ENCODE data around the gene AMD1.

The AMD1 gene

DNA sequence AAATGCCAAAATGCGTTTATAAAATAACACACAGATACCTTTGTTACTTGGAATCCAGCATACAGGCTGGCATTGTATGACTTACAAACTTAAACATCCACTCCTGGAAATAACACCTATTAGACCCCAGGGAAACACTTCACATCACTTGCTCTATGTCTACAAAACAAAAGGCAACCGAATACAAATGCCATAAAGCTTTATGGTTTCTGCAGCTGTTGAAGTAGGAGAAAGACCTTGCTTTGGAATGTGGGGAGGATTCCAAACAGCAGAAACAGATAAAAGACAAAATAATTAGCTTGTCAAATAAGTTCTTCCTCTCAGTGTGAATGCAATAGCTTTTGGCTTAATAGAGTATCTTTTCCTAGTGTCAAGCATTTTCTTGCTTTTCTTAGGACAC is 9.8 kb upstream of the AMD1 start:
- Histone ChIP-seq H3K9ac (ENCODE audit: low read depth, low read length) (no peak overlapping the region), H3K36me3 (ENCODE audit: insufficient read depth, low read length) (no peaks in the 10 kb centered on the region), H3K9me3 (ENCODE audit: control insufficient read depth, insufficient read depth, low read length) (no peaks in the 10 kb centered on the region), H3K4me1 (ENCODE audit: insufficient read depth, low read length) (peaks cover 15% of the 10 kb centered on the region; the same call in 1 of the 2 replicates)

DNA sequence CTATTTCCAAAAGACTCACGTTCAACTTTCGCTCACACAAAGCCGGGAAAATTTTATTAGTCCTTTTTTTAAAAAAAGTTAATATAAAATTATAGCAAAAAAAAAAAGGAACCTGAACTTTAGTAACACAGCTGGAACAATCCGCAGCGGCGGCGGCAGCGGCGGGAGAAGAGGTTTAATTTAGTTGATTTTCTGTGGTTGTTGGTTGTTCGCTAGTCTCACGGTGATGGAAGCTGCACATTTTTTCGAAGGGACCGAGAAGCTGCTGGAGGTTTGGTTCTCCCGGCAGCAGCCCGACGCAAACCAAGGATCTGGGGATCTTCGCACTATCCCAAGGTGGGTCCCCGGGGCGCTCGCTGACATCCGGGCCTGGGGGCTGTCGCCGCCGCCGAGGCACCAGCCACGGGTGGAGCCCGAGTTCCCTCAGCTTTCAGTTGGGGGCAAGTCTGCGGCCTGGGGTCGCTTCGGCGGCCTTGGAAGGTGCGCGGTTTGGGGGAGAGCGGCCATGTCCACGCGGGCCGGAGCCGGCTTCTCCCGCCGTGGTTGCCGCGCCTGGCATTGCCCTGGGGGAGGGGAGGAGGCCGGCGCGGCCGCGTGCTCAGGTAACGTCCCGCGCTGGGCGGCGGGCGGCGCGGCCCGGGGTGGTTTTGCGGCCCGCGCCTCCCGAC is 429 bp downstream of the AMD1 start:
- H3K36me3 ChIP-seq (ENCODE audit: insufficient read depth, low read length), result no peaks in the 10 kb centered on the region
- H3K4me1 ChIP-seq (ENCODE audit: insufficient read depth, low read length), result peaks cover 20% of the 10 kb centered on the region
- peak overlapping the region; percentile 74 for H3K9ac ChIP-seq (ENCODE audit: low read depth, low read length)
- no peaks in the 10 kb centered on the region for H3K9me3 ChIP-seq (ENCODE audit: control insufficient read depth, insufficient read depth, low read length)

DNA sequence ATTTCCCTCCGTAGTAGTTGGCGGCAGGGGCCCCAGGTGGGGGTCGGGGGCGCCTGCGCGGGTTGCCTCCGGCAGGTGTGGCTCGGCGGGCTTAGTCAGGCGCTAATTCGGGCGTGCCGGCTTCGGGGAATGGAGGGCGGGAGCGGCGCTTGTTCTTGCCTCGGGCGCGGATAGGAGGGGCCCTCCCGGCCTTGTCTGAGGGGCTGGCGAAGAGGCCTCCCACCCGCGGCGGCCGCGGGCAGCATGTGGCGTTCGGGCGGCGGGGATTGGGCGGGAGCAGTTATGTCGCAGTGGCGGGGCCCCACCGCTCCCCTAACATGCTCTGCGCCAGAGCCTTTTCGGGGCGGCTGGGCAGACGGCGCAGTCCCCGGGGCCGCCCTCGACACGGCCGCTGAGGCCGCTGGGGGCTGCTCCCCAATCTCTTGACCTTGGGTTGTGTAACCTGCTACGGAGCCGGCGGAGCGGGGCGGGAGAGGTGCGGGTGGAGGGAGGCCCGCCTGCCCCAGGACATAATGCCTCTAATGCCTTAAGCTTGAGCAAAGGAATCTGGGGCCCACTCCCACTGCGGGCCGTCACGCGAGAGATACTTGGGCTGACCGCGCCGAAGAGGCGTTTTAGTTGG is 1.1 kb downstream of the AMD1 start:
- no peaks in the 10 kb centered on the region for H3K36me3 ChIP-seq (ENCODE audit: insufficient read depth, low read length)
- no peaks in the 10 kb centered on the region for H3K9me3 ChIP-seq (ENCODE audit: control insufficient read depth, insufficient read depth, low read length)
- peaks cover 22% of the 10 kb centered on the region for H3K4me1 ChIP-seq (ENCODE audit: insufficient read depth, low read length)
- peak overlapping the region; percentile 74 for H3K9ac ChIP-seq (ENCODE audit: low read depth, low read length)

DNA sequence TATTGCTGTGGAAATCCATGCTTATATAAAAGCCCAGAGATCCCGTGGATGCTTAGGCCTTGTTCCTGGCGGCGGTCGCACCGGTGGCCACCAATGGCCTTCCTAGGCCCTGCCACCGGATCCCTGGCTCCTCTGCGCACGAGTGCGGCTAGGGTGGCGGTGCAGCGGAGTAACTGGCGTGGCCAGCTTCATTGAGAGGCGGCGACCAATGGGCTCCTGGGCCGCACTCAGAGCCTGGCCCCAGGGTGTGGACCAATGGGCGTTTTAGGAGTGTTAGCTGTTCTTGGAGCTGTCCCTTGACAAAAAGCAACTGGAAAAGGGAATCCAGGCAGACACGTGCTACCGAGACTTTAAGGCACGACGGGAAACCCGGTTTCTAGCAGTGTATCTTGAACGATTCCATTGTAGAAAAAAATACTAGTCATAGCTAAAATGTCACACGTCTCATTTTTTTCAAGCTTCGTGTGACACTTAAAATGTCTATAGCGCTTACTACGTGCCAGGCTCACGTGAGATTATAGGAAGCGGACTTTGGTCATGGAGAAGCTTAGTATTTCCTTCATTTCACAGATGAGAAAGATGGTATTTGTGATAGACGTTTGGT is 1.7 kb downstream of the AMD1 start:
- Histone ChIP-seq H3K9ac (ENCODE audit: low read depth, low read length) (peak overlapping the region; percentile 74), H3K4me1 (ENCODE audit: insufficient read depth, low read length) (peaks cover 25% of the 10 kb centered on the region)

DNA sequence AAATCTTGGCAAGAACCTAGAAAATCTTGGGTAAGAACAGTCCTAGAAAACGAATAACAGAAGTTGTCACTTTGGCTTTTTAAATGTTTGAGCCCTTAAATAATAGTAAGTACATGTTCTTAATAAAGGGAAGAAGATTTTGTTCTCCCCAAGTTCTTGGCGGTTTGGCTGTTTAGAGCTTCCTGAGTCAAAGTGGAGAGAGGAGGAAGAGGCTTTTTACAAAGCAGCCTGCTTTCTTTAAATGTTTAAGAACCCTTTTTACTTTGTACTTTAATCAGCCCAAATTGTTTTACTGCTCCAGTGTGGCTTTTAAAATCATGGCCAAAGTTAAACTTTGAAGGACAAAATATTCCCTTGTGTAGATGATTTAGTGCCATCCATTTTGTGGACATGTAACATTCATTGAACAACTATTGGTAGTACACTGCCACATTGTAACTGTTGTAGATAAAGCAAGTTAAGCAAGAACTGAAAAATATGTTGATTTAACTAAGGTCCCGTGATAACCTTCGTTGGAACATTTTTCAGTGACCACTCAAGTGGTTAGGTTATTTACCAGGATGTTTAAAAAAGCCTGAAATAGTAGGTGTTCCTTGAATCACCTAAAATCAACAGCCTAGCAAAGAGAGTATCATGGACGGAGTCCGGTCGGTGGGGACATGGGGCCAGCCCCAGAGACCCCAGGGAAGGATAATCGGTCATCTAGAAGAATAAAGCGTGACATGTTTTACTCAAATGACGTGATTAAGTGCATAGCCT is 2.4 kb downstream of the AMD1 start:
- Histone ChIP-seq H3K4me1 (ENCODE audit: insufficient read depth, low read length) (peaks cover 29% of the 10 kb centered on the region), H3K9me3 (ENCODE audit: control insufficient read depth, insufficient read depth, low read length) (no peaks in the 10 kb centered on the region), H3K36me3 (ENCODE audit: insufficient read depth, low read length) (no peaks in the 10 kb centered on the region), H3K9ac (ENCODE audit: low read depth, low read length) (peak overlapping the region; percentile 74)

More for the DNA sequence above, 1.7 kb downstream of the AMD1 start:
- no peaks in the 10 kb centered on the region for H3K9me3 ChIP-seq (ENCODE audit: control insufficient read depth, insufficient read depth, low read length)
- no peaks in the 10 kb centered on the region for H3K36me3 ChIP-seq (ENCODE audit: insufficient read depth, low read length)

DNA sequence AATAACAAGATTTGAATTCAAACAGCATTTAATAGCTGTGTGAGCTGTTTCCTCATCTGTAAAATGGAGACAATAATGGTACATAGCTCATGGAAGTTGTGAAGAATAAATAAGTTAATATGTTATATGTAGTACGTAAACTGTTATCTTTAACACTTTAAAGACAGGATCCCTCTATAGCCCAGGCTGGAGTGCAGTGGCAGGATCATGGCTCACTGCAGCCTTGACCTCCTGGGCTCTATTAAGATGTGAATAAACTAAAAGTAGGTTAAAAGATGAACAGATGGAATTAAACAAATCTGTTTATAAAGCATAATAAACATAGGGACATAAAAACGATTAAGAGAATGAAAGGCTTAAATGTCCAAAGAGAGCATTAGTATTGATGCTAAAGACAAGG is 3.0 kb downstream of the AMD1 start:
- Histone ChIP-seq H3K36me3 (ENCODE audit: insufficient read depth, low read length) (no peaks in the 10 kb centered on the region), H3K4me1 (ENCODE audit: insufficient read depth, low read length) (peaks cover 29% of the 10 kb centered on the region), H3K9ac (ENCODE audit: low read depth, low read length) (peak overlapping the region; percentile 74; the same call in 1 of the 2 replicates), H3K9me3 (ENCODE audit: control insufficient read depth, insufficient read depth, low read length) (no peaks in the 10 kb centered on the region)

DNA sequence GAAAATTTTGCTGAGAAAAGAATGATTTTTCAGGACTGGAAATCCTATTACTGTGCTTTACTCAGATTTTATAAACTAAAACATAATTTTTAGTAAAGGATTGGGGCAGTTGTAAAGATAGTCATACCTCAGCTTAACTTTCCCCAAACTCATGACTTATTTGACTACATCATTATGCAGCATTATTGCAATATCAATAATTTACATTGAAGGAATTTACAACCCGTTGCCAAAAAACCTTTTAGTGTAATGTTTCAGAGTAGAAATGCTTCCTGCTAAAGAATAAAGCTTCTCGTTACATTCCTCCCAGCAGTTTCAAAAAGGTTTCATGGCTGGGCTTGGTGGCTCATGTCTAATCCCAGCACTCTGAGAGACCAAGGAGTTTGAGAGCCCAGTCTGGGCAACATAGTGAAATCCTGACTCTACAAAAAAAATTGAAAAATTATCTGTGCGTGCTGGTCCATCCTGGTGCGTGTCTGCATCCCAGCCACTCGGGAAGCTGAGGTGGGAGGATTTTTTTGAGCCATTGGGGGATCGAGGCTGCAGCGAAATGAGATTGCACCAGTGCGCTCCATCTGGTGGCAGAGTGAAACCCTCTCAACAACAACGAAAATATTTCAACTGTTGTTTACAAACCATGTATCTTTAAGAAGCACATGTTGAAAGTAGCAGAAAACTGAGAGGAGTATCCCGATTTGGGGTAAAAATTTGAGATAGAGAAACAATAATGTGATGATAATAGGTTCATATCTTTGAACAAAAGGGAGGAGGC is 4.4 kb downstream of the AMD1 start:
- Histone ChIP-seq H3K9ac (ENCODE audit: low read depth, low read length) (peak overlapping the region; percentile 74; the same call in 1 of the 2 replicates), H3K9me3 (ENCODE audit: control insufficient read depth, insufficient read depth, low read length) (no peaks in the 10 kb centered on the region), H3K4me1 (ENCODE audit: insufficient read depth, low read length) (peaks cover 29% of the 10 kb centered on the region), H3K36me3 (ENCODE audit: insufficient read depth, low read length) (no peaks in the 10 kb centered on the region)

DNA sequence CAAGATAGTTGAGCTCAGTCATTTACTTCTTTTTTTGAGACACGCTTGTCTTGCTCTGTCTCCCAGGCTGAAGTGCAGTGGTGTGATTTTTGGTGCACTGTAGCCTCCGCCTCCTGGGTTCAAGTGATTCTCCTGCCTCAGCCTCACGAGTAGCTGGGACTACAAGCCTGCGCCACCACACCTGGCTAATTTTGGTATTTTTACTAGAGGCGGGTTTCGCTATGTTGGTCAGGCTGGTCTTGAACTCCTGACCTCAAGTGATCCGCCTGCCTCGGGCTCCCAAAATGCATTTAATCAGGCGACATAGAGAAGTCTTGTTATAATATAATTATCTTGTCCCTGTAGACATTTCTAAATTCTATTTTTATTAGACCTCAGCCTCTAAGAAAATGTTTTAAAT is 6.1 kb downstream of the AMD1 start:
- Histone ChIP-seq H3K9ac (ENCODE audit: low read depth, low read length) (no peak overlapping the region), H3K4me1 (ENCODE audit: insufficient read depth, low read length) (peaks cover 40% of the 10 kb centered on the region), H3K36me3 (ENCODE audit: insufficient read depth, low read length) (no peaks in the 10 kb centered on the region), H3K9me3 (ENCODE audit: control insufficient read depth, insufficient read depth, low read length) (no peaks in the 10 kb centered on the region)

DNA sequence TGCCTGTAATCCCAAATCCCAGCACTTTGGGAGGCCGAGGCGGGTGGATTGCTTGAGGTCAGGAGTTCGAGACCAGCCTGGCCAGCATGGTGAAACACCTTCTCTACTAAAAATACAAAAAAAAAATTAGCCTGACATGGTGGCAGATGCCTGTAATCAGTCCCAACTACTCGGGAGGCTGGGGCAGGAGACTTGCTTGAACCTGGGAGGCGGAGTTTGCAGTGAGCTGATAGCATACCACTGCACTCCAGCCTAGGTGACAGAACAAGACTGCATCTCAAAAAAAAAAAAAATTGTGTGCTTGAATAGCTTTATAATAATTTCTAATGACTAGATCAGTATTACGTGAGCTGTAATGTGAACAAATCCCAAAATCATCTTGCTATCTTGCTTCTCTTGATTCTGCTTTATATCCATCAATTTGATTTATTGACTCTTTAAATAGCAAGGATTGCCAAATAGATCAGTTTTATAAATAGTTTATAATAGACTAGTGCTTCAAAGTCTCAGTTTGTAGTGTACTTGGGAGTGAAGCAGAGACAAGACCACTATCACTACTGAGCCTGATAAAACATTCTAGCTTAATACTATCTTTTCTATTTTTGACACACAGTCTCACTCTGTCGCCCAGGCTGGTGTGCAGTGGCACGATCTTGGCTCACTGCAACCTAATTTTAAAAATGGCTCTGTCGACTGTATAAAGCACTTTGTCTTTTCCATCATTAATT is 7.1 kb downstream of the AMD1 start:
- H3K9ac ChIP-seq (ENCODE audit: low read depth, low read length), result peak overlapping the region; percentile 7; the same call in 1 of the 2 replicates
- no peaks in the 10 kb centered on the region for H3K9me3 ChIP-seq (ENCODE audit: control insufficient read depth, insufficient read depth, low read length)
- no peaks in the 10 kb centered on the region for H3K36me3 ChIP-seq (ENCODE audit: insufficient read depth, low read length)
- H3K4me1 ChIP-seq (ENCODE audit: insufficient read depth, low read length), result peaks cover 40% of the 10 kb centered on the region

DNA sequence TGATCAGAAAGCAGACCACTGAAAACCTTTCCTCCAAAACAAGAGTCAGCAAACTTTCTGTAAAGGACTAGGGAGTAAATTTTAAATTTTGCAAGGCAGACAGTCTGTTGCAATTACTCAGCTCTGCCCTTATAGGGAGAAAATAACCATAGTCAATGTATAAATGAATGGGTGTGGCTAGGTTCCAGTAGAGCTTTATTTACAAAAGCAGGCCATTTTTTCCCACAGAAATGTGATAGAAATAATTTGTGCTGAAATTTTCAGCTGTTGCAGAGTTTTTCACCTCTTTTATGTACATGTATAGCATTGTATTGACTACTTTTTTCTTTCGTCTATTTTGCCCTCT is 7.7 kb downstream of the AMD1 start:
- Histone ChIP-seq H3K9ac (ENCODE audit: low read depth, low read length) (0 out of 2 replicates have a peak overlapping the region, but pooled peaks have one; percentile 7), H3K9me3 (ENCODE audit: control insufficient read depth, insufficient read depth, low read length) (no peaks in the 10 kb centered on the region), H3K4me1 (ENCODE audit: insufficient read depth, low read length) (peaks cover 40% of the 10 kb centered on the region), H3K36me3 (ENCODE audit: insufficient read depth, low read length) (no peaks in the 10 kb centered on the region)

DNA sequence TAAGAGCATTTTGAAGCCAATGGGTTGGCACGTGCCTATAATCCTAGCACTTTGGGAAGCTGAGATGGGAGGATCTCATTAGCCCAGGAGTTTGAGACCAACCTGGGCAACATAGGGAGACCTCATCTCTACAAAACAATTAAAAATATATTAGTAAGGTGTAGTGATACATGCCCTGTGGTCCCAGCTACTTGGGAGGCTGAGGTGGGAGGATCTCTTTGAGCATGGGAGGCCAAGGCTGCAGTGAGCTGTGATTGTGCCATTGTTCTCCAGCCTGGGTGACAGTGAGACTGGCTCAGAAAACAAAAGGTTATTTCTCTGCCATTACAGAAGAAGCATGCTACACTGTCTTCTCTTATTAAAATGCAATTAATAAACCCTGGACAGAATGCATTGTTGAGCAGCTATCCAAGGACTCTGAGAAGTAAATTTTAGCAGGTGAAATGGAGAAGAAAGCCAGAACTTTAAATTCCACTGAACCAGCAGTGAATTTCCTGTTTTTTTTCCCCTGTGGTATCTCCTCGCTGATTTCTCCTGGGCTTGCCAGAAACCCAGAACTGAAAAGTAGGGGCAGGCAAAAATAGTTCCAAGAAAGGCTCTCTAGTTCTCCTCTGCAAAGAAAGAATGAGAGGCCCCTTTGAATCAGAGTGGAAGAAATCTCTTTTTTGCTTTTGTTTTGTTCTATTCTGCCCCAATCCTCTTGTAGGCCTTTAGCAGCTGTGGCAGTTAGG is 8.4 kb downstream of the AMD1 start:
- no peak overlapping the region for H3K9ac ChIP-seq (ENCODE audit: low read depth, low read length)
- no peaks in the 10 kb centered on the region for H3K9me3 ChIP-seq (ENCODE audit: control insufficient read depth, insufficient read depth, low read length)
- H3K4me1 ChIP-seq (ENCODE audit: insufficient read depth, low read length), result peaks cover 40% of the 10 kb centered on the region
- no peaks in the 10 kb centered on the region for H3K36me3 ChIP-seq (ENCODE audit: insufficient read depth, low read length)

DNA sequence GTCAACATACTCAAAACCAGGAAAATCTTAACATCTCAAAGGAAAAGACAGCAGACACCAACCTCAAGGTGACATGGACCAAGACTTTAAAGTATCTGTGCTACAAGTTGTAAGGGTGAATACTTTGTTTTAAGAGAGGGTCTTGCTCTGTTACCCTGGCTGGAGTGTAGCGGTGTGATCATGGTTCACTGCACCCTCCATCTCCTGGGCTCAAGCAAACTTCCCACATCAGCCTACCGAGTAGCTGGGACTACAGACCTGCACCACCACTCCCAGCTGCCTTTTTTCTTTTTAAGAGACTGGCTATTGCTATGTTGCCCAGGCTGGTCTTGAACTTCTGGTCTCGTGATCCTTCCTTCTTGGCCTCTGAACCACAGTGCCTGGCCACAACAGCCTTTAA is 9.7 kb downstream of the AMD1 start:
- Histone ChIP-seq H3K9ac (ENCODE audit: low read depth, low read length) (no peak overlapping the region), H3K36me3 (ENCODE audit: insufficient read depth, low read length) (no peaks in the 10 kb centered on the region; the same call in 1 of the 2 replicates), H3K4me1 (ENCODE audit: insufficient read depth, low read length) (peaks cover 31% of the 10 kb centered on the region), H3K9me3 (ENCODE audit: control insufficient read depth, insufficient read depth, low read length) (no peaks in the 10 kb centered on the region)

DNA sequence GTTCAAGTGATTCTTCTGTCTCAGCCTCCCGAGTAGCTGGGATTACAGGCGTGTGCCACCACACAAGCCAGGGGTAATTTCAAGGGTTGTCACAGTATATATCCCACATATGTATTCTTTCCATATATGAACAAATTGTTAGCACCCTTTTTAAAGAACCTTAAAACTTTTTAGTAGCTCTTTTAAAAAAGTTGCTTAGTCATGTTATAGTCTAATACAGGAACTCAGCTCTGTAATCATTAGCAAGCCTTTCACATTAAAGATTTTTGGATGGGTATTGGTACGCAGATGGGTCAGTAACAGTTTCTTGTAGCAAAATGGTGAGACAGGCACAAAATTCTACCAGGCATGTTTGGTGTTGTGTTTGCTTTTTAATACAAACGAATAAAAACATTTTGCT is 10.9 kb downstream of the AMD1 start:
- Histone ChIP-seq H3K9me3 (ENCODE audit: control insufficient read depth, insufficient read depth, low read length) (no peaks in the 10 kb centered on the region), H3K4me1 (ENCODE audit: insufficient read depth, low read length) (peaks cover 21% of the 10 kb centered on the region), H3K36me3 (ENCODE audit: insufficient read depth, low read length) (peaks cover 4% of the 10 kb centered on the region), H3K9ac (ENCODE audit: low read depth, low read length) (no peak overlapping the region)

Measured in ES-I3 (cell line).